HUDEP-2 (cell line): ENCODE results near the gene SOX18.
"Not testable (repeated sequence)": the region's sequence is repeated elsewhere in the genome, so short reads cannot be mapped to it uniquely, and the experiment has no call there.

ENCODE experiments used
- DNase-seq, 76 experiments: peaks; one replicate each; lab custom pipeline; 2025; ENCODE audit not compliant: unreplicated experiment in 76 of 76; lab: John Stamatoyannopoulos, UW

Gene SOX18

DNA sequence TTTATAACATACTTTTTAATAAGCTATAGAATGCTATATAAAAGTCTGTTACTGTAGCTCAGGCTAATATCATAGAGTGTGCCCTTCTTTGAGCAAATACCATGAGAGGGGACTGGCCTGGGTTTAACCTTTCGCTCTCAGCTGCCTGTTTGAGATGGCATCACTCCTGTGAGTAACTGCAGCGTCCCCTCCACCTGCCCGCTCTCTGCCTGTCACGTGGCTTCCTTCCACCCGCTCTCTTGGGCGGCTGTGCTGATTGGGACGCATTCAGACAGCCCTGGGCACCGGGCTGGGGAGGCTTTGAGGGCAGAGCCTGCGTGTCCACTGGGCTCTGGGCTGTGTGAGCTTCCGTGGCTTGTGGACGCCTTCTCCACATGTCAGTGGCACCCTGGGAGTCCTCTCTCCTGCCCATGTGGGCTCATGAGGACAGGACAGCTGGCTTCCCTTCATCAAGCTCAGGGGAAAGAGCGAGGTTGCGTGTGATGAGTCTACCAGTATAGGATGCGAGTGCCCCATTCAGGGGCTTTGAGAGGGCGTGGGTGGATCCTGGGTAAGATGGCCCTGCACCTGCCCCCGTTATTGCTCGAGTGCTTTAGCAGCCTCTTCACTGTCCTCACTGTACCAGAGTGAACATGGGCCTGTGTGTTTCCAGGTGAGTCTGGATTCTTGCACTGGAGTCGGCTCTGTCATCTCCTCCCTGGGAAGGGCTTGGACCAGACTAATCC, 24.2 kb downstream of the SOX18 start:
- DNase-seq = no peak

DNA sequence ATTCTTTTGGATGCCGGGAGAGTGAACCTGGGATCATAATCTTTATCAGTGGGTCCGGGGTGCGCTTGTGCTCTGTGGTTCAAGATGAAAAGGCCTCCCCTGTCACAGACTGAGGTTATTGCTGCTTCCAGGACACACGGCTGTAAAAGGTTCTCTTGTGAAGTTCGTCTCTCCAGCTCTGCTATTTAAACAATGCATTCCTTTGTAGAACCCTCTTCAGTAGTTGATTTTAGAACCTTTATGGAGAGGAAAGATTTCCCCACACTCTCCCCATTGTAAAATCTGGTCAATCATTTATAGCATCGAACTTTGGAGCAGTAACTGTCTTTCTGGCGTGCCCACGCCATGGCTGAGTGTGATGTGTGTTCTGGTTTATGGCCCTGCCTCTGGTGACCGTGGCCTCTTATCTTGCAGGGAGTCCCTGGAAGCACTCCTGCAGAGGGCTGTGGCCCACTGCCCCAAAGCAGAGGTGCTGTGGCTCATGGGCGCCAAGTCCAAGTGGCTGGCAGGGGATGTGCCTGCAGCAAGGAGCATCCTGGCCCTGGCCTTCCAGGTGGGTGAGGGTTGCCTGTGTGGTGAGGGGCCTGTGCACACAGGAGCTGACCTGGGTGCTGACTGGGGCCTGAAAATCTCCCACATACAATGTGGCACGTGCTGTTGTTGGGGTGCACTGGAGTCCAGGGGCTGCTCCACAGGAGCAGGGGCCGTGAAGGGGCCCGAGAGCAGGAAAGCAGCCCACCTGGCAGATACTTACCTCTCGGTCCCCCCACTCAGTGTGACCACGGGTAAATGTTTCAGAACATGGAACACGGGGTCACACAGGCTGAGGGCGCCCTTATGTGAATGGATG, 25.1 kb downstream of the SOX18 start:
- no peak for DNase-seq

DNA sequence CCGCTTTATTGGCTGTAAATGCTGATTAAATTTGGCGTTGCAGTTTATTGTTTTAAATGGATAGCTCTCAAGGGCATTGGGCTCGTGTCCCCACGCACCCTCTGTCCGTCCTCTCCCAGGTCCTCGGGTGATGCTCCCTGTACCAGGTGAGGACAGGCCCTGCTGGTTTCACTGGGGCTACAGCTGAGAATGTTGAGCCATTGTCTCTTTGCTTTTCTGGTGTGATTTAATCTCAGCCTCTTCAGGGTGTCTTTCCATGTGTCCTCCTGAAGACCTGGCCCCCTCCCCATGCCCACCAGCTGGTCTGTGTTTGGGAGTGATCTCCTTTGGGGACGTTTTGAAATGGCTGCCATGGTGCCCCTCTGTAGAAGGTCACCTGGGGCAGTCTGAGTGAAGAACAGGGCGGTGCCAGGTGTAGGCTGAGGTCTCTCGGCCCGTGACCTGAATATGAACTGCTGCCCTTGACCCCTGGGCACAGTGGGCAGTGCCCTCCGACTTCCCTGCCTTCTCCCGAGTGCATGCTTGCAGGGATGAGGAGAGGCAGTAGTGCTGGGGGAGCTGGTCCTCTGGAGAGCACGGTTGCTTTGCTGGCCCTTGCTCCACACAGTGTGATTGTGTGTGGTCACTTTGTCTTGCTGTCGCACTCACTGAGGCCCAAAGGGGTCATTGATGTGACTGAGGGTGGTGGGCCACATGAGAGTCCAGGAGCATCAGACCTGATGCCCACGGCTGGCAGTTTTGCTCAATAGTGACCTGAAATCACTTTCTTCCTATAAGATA, 25.9 kb downstream of the SOX18 start:
- DNase-seq = no peak

DNA sequence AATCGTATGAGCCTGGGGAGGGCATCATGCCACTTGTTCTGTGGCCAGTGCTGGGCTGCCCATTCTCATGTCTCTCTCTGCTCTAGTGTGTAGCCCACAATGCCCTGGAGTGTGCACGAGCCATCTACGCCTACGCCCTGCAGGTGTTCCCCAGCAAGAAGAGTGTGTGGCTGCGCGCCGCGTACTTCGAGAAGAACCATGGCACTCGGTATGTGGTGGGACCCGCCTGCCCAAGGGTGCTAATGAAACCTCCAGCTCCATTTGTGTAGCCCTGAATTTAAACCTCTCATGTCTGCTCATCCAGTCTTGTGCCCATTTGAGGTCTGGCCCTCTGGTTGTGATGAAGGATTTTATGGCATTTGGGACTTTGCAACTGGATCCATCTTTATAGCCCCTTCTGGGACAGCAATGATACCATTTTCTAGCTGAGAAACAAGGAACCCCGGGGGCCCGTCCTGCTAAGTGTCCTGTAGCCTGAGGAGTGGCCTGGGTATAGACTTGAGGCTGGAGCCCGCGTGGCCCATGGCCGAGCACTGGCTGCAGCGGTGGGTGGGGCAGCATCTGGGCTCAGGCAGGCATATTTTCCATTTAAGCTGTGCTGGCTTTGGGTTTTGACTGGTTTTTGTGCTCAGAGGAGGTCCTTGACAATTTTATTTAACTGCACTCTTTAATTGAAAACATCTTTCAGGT, 26.6 kb downstream of the SOX18 start:
- DNase-seq = no peak

DNA sequence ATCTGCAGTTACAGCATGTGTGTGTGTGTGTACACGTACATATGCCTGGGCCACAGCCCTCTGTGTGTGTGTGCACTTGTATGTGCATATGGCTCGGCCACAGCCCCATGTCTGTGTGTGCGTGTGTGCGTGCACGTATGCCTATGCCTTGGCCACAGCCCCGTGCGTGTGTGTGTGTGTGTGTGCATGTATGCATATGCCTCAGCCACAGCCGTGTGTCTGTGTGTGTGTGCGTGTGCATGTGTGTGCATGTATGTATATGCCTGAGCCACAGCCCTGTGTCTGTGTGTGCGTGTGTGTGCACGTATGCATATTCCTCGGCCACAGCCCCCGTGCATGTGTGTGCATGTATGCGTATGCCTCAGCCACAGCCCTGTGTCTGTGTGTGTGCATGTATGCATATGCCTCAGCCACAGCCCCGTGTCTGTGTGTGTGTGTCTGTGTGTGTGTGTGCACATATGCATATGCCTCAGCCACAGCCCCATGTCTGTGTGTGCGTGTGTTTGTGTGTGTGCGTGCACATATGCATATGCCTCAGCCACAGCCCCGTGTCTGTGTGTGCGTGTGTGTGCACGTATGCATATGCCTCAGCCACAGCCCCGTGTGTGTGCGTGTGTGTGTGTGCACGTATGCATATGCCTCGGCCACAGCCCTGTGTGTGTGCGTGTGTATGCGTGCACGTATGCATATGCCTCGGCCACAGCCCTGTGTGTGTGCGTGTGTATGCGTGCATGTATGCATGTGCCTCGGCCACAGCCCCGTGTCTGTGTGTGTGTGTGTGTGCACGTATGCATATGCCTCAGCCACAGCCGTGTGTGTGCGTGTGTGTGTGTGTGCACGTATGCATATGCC, 28.1 kb downstream of the SOX18 start:
- DNase-seq = no peak

DNA sequence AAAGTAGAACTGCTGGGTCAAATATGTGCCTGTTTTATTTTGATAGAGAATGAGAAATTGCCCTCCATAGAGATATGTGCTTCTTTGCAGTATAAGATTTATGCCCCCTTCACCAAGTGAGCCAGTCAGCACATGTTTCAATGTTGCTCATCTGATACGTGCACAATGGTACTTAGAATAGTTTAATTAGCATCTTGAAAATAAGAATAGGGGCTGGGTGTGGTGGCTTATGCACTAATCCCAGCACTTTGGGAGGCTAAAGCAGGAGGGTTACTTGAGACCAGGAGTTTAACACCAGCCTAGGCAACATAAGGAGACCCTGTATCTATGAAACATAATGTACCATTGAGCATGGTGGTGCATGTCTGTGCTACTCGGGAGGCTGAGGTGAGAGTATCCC, 33.8 kb downstream of the SOX18 start:
- no peak for DNase-seq

DNA sequence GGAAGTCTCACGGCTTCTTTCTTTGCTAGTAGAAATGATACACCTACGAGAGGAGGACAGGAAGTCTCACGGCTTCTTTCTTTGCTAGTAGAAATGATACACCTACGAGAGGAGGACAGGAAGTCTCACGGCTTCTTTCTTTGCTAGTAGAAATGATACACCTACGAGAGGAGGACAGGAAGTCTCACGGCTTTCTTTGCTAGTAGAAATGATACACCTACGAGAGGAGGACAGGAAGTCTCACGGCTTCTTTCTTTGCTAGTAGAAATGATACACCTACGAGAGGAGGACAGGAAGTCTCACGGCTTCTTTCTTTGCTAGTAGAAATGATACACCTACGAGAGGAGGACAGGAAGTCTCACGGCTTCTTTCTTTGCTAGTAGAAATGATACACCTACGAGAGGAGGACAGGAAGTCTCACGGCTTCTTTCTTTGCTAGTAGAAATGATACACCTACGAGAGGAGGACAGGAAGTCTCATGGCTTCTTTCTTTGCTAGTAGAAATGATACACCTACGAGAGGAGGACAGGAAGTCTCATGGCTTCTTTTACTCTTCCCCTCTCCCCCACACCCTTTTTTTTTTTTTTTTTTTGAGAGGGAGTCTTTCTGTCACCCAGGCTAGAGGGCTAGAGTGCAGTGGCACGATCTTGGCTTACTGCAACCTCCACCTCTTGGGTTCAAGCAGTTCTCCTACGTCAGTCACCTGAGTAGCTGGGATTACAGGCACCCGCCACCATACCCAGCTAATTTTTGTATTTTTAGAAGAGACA, 36.9 kb downstream of the SOX18 start:
- not testable (repeated sequence) for DNase-seq

DNA sequence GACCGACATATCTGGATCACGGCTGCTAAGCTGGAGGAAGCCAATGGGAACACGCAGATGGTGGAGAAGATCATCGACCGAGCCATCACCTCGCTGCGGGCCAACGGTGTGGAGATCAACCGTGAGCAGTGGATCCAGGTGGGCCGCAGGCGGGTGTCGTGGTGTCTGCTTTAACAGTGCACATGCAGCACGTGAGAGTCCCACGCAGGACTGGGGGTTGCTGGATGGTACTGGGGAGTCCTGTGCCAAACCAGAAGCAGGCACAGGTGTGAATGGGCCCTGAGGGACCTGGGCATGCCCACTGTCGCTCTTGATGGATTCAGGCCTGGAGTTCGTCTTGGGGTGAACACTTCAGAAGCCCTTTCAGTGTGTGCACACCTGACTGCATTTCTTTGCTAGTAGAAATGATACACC, 38.1 kb downstream of the SOX18 start:
- no peak for DNase-seq

DNA sequence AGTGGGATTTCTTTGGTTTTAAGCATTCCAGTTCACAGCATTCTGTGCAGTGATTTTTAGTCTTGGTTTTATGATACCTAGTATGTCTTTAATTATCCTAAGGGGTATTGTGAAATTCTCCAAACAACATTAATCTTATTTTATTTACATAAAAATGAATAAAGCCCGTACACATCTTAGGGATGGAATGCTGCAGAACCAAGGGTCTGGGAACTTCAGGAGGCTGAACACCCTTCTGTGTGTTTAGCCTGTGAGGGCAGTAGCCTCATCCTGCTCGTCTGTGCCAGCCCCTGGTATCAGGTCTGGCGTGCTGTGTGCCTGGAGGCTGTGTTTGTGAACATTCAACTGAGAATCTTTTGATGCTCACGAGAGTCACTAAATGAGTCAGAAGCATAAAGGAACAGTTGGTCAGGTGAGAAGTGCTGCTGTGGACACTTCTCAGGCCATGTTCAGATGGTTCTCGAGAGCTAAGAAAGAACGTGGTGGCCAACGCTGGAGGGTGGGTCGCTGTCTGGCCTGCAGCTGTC, 38.7 kb downstream of the SOX18 start:
- no peak for DNase-seq

DNA sequence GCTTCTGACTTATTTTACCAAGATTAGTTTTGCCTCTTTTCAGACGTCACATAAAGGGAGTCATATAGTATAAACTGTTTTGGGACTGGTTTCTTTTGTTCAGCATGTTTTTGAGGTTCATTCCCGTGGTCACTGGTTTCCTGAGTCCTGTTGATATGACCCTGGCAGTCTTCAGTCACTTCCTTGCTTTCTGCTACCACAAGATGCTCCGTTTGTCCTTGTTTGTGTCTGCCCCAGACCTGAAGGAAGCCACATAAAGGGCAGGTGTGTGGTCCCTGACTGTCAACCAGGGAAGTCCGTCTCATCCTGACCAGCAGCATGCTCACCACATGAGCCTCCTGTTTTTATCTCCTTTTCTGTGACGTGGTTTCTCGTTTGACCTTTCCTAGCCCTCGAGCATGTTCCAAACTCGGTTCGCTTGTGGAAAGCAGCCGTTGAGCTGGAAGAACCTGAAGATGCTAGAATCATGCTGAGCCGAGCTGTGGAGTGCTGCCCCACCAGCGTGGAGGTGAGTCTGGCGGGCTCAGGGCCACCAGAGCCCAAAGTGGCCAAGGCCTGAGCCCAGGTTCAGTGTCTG, 39.5 kb downstream of the SOX18 start:
- no peak for DNase-seq

DNA sequence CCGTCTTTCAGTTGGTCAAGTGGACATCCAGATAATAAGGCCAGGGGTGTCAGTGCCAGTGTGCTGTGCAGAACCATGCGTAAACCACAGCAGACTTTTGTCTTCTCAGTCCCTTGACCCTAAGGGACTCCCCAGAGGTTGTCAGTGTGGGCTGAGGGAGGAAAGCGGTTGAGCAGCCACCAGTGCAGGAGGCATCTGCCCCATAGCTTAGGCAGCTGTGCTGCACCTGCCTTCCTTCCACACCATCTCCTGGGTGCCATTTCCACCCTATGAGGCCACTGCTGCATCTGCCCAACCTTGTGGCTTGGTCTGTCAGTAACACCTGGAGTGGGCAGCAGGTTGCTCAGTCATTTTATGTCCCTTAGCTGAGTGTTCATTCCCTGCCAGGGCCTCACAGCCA, 42.5 kb downstream of the SOX18 start:
- DNase-seq = no peak

DNA sequence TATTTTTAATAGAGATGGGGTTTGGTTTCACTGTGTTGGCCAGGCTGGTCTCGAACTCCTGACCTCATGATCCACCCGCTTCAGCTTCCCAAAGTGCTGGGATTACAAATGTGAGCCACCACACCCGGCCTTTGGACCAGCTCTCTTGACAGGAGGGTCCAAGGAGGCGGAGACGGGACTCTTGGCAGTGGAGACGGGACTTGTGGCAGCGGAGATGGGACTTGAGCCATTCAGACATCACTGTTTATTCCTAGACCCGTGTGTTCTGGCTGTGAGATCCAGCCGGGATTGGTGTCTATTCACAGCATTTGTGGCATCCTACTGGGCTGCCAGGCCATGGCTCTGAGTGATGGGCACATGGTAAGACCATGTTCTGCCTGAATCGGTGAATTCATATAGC, 42.9 kb downstream of the SOX18 start:
- DNase-seq = no peak

DNA sequence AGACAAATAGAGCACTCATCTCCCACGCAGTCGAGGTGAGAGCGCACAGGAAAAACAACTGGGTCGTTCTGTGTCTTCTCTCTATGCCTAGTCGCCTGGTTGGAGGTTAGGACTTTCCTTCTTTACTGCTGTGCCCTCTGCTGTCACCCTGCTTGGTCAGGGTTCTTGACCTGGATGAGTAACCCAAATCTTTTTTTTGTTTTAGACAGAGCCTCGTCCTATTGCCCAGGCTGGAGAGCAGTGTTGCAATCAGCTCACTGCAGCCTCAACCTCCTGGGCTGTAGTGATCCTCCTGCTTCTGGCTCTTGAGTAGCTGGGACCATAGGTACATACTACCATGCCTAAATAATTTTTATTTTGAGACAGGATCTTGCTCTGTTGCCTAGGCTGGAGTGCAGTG, 44.0 kb downstream of the SOX18 start:
- no peak for DNase-seq

DNA sequence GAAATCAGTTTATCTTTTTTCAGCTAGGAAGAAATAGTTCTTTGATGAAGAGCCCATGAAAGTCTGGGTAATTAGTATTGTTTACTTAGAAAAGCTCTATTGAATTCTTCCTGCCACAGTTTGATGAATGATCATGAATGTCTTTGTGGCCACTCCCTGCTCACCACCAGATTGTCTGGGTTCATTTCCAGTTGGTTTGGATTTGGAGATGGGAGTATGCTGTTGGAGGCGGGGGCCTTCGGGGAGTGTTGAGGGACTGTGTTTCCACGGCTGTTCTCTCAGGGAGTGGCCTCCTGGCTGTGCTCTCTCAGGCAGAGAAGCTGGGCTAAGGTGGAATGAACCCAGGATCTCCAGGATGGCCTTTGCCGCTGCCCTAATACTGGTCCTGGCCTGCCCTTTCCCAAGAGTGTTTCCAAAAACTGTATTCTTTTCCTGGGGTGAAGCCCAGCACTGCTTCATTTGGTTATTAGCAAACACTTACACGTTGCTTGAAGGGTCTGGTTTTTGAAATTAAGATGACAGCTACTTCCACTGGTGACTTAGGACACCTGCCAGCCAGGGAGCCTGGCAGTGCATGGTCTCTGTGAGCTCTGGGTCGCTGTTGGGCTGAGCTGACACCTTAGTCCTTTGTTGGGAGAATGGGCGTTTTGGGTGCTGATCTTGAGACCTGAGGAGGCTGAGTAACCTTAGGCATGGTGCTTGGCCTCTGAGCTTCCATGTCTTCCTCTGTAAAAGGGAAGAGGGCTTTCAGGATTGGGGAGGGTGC, 45.3 kb downstream of the SOX18 start:
- no peak for DNase-seq

DNA sequence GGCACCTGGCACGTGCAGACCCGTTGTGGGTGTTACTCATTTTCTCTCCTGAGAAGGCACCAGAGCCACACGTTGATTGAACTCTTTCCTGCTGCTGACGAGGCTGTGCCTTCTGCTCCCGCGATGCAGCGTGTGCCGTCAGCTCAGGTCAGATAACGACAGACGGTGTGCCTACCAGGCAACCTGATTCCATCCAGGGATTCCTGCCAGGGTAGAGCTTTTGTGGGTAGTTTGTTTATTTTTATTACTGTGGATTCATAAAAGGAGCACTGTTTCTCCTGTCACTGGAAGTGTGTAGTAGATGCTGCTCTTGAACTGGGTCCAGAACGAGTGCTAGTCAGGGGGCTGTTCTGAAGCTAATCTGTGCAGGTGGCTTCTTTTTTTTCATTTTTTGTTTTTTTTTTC, 47.8 kb downstream of the SOX18 start:
- no peak for DNase-seq

DNA sequence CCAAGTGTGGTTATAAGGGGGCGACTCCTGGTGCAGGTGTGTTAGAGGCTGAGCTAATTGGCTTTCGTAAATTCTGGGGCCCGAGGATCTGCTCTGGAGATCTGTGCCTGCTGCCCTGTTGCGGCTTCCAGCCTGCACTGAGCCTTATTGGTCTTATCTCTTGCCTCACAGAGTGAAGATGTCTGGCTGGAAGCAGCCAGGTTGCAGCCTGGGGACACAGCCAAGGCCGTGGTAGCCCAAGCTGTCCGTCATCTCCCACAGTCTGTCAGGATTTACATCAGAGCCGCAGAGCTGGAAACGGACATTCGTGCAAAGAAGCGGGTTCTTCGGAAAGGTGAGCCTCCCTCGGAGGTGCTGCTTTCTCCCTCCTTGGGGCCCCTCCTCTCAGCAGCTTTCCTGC, 48.5 kb downstream of the SOX18 start:
- no peak for DNase-seq
